ENCODE data around the gene STMN3. TPM values are rescaled to one million over a fixed set of nuclear protein-coding genes. Genes with fewer than 3 reads are reported as not detected.

The STMN3 gene
- total RNA-seq, 1 donor from 2014 or later: 12.5 TPM

DNA sequence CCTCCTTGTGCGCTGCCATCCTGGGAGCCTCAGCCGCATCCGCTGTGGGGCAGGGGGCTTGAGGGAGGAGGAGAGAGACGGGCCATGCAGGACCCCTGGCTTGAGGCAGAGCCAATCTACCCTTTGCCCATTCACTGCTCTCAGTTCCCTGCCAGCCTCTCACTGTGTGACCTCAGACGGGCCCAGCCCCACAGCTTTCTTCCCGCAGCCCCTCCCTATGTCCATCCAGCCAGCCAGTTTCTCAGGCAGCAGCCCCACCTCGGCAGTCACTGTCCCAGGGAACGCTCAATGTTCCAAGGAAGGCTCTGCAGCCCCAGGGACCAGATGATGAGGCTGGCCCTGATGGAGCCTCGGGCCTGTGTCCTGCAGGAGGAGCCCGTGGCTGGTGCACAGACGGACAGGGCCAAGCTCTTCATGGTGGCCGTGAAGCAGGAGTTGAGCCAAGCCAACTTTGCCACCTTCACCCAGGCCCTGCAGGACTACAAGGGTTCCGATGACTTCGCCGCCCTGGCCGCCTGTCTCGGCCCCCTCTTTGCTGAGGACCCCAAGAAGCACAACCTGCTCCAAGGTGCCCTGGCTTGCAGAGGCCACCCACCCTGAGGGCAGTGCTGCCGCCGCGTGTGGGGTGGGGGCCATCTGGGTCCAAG is 39.3 kb upstream of the STMN3 start:
- no peak for DNase-seq (ENCODE audit: low spot score)

DNA sequence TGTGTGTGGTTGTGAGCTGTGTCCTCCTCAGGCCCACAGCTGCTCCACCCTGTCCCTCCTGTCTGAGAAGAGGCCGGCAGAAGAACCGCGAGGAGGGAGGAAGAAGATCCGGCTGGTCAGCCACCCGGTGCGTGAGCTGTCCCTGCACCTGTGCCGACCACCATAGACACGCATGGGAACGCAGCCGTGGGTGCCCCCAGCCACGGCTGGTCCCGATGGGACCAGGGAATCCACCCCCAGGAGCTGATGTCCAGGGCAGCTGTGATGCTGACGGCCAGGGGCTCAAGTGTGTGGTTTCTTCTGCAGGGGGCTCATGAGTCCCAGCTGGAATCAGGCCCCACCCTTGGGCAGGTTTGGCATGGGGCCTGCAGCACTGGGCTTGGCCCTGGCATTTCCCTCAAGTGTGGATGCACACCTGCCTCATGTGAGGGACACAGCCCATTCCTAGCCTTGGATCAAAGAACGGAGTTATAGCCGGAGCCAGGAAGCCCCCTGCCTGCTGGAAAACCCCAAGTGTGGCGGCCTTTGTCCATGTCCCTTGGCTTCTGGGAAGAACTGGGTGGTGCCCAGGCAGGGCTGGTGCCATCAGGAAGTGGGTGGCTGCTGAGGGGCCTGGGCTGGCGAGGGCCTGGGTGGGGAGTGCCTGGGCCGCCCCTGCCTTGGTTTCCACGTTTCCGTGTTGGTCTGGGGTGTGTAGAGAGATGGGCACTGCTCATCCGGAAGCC is 38.6 kb upstream of the STMN3 start:
- no peak for DNase-seq (ENCODE audit: low spot score)

DNA sequence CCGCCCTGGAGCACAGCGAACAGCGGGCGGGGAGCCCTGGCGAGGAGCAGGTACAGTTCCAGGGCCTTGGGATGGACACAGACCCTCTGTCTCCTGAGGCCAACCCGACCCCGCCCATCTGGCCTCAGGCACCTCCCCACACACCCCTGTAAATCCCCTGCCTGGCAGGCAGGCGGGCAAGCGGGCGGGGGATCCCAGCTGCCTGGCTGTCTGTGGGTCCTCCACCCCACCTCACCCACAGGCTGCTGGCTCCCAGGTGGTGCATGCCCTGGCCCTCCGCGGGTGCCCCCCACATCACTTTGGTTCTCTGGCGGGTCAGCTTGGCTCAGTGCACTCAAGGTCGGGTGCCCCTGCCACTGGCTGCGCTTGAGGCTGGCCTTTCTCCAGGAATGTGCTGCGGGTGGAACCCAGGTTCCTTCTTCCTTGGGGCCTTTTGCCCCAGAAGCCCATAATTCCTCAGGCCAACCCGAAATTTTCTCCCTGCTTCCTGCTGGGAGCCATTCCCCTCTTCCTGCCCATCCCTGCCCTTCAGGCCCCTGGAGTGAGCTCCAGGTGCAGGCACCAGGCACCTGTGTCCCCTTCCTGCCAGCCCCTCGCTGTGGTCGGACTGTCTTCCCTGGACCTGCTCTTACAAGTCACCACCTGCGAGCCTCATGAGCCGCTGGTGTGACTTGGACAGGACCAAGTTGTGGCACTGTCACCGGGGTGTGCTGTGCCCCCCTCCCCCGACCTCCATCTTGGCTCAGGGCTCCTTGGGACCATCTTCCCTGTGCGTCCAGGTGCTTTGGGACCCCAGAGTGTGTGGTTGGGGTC is 37.9 kb upstream of the STMN3 start:
- no peak for DNase-seq (ENCODE audit: low spot score)

- no peak for DNase-seq (ENCODE audit: low spot score)
These were observed 37.0 kb upstream of the STMN3 start for GRCh38 chr20:63690003-63690897.

DNA sequence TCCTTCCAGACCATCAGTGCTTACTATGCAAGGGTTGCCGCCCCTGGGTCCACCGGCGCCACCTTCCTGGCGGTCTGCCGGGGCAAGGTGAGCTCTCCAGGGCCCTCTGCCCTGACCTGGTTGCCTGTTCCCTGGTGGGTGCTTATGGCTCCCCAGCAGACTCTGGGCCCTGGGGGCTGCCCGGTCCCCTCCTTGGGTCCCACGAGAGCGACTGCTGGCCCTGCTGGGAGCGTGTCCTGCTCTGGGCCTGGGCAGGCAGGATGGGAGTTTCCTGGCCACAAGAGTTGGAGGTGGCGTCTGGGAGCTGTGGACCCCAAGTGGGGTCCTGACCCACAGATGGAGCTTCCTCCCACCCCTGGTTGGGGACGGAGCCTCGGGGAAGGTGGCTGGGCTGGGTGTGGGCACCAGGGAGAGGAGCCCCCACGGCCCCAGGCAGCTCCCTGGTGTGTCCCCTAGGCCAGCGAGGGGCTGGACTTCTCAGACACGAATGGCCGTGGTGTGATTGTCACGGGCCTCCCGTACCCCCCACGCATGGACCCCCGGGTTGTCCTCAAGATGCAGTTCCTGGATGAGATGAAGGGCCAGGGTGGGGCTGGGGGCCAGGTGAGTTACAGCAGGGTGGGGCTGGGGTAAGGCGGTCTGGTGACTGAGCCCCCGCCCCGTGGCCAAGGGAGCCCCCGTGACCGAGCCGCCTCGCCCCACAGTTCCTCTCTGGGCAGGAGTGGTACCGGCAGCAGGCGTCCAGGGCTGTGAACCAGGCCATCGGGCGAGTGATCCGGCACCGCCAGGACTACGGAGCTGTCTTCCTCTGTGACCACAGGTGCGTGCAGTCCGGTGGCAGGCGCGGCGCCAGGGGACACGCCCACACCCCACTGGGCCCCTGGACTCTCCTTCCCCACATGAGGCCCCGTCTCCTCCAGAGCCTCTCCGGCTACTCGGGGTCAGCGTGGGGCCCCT is 36.1 kb upstream of the STMN3 start:
- DNase-seq (ENCODE audit: low spot score): no peak

- DNase-seq (ENCODE audit: low spot score): no peak
These were observed 35.2 kb upstream of the STMN3 start for GRCh38 chr20:63688228-63689045.

GRCh38 chr20:63687419-63688178 is 34.4 kb upstream of the STMN3 start:
- DNase-seq (ENCODE audit: low spot score): no peak

DNA sequence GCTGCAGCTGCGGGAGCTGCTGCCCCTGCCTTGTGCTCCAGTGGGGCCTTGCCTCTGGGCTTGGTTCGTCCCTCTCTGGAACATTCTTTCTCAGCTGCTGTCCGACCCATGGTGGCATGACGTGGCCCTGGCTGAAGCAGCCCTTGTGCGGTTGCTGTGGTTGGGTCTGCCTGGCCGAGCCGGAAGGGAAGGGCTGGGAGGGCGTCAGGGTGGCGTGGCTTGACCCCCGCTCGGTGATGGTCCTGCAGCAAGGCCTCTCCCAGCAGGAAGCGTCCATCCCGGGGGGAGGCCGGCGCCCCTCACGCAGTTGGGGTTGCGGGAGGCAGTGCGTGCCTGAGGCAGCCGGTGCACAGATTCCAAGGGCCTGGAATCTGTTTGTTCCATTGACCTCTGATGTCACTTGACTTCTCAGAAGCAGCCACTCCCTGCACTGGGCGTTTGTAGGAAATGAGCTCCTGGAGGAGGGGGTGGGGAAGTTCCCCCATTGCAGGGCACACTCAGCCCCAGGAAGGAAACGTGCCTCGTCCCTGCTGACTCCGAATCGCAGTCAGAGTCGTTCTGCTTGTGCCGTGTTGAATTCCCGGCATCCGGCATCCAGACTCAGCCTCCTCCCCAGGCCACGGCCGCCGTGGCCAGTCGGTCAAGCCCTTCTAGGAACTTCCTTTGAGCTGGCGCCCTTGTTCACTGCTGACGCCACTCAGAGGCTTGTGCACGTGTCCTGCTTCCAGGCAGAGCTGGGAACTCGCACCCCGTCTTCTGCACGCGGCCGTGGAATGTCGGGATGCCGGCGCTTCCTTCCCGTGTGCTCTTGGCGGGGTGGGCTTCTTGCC is 33.5 kb upstream of the STMN3 start:
- peak; percentile 72 for DNase-seq (ENCODE audit: low spot score)

- no peak for DNase-seq (ENCODE audit: low spot score)
These were observed 32.9 kb upstream of the STMN3 start for GRCh38 chr20:63686094-63686491.

GRCh38 chr20:63685269-63686026 is 32.2 kb upstream of the STMN3 start:
- DNase-seq (ENCODE audit: low spot score): no peak

- peak; percentile 50 for DNase-seq (ENCODE audit: low spot score)
These were observed 29.3 kb upstream of the STMN3 start for GRCh38 chr20:63682384-63683139.

- no peak for DNase-seq (ENCODE audit: low spot score)
These were observed 28.5 kb upstream of the STMN3 start for GRCh38 chr20:63681609-63682142.

GRCh38 chr20:63680857-63681608 is 27.8 kb upstream of the STMN3 start:
- no peak for DNase-seq (ENCODE audit: low spot score)

DNA sequence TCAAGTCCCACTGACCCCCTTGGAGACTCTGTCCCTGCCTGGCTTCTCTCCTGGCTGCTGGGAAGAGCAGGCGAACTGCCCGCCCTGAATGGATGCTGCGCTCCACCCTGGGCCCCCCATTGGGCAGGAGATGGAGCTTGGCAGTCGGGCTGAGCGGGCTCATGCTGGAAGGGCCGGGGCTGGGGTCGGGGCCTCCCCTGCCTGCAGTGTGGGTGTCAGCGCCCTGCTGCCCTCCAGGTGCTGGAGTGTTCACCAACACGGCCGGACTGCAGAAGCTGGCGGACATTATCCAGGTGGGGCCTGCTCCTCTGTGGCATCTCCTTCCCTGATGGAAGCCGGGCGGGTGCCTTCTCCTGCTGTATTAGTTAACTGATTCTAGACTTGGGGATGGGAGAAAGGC is 27.2 kb upstream of the STMN3 start:
- DNase-seq (ENCODE audit: low spot score): no peak

- no peak for DNase-seq (ENCODE audit: low spot score)
These were observed 26.6 kb upstream of the STMN3 start for GRCh38 chr20:63679799-63680305.
